Keratinocyte (primary cell): ENCODE measurements around the gene PRSS8. TPM values are rescaled to one million over a fixed set of nuclear protein-coding genes. Genes with fewer than 3 reads are reported as not detected.

ENCODE experiments used
- DNase-seq: peaks from one replicate; pipeline ENCODE4 v3.0.0-alpha.2; 2011; ENCODE audit warnings: low read depth, missing footprints, low spot score
- FAIRE-seq: peaks from 2 replicates; lab custom pipeline; 2011; peaks lifted over from hg19 to GRCh38; lab: Jason Lieb, UNC
- H2AFZ ChIP-seq: 2 replicates; pipeline ENCODE4 v1.6.0; 2012; ENCODE audit warnings: low read length, control low read depth, inconsistent platforms; ENCODE audit not compliant: control insufficient read depth
- H3K27ac ChIP-seq: 2 replicates; pipeline ENCODE4 v1.5.1; 2011; ENCODE audit warnings: low read length; ENCODE audit not compliant: control insufficient read depth, insufficient read depth
- H3K27me3 ChIP-seq: 3 replicates; pipeline ENCODE4 v1.6.0; 2011; ENCODE audit warnings: low read length; ENCODE audit not compliant: control insufficient read depth, insufficient read depth; ENCODE audit errors: extremely low read depth
- H3K36me3 ChIP-seq, 2 experiments: 2 replicates in 1 of 2; 3 replicates in 1 of 2; pipeline ENCODE4 v1.5.1; 2011; ENCODE audit warnings: low read length in 2 of 2, mild to moderate bottlenecking in 1 of 2; ENCODE audit not compliant: control insufficient read depth in 2 of 2, insufficient read depth in 2 of 2; ENCODE audit errors: extremely low read depth in 1 of 2
- H3K4me1 ChIP-seq: 3 replicates; pipeline ENCODE4 v1.5.1; 2011; ENCODE audit warnings: low read length; ENCODE audit not compliant: control insufficient read depth, insufficient read depth; ENCODE audit errors: extremely low read depth
- H3K4me2 ChIP-seq: 3 replicates; pipeline ENCODE4 v1.6.0; 2011; ENCODE audit warnings: low read depth, low read length; ENCODE audit not compliant: control insufficient read depth, insufficient read depth; ENCODE audit errors: extremely low read depth
- H3K4me3 ChIP-seq, 3 experiments: fragments of 200-600 bp in 1 of 3; sonication (generic) in 1 of 3; 2 replicates in 2 of 3; 3 replicates in 1 of 3; pipeline ENCODE4 v1.5.1; 2011 to 2016; ENCODE audit warnings: low read length in 3 of 3, mild to moderate bottlenecking in 3 of 3, control low read depth in 2 of 3, inconsistent platforms in 1 of 3, low read depth in 1 of 3, mixed read lengths in 1 of 3, mixed run types in 1 of 3, moderate library complexity in 1 of 3; ENCODE audit not compliant: control insufficient read depth in 2 of 3, insufficient read depth in 2 of 3; ENCODE audit errors: extremely low read depth in 1 of 3
- H3K79me2 ChIP-seq: 2 replicates; pipeline ENCODE4 v1.6.0; 2012; ENCODE audit warnings: low read length; ENCODE audit not compliant: control insufficient read depth, insufficient read depth
- H3K9ac ChIP-seq: 3 replicates; pipeline ENCODE4 v1.6.0; 2011; ENCODE audit warnings: low read length; ENCODE audit not compliant: control insufficient read depth, insufficient read depth; ENCODE audit errors: extremely low read depth
- H3K9me1 ChIP-seq: 3 replicates; pipeline ENCODE4 v1.6.0; 2011; ENCODE audit warnings: low read length; ENCODE audit not compliant: control insufficient read depth, insufficient read depth; ENCODE audit errors: extremely low read depth
- H3K9me3 ChIP-seq: 2 replicates; pipeline ENCODE4 v1.5.1; 2012; ENCODE audit warnings: low read depth, low read length; ENCODE audit not compliant: control insufficient read depth
- H4K20me1 ChIP-seq: 3 replicates; pipeline ENCODE4 v1.6.0; 2011; ENCODE audit warnings: low read length; ENCODE audit not compliant: control insufficient read depth, insufficient read depth; ENCODE audit errors: extremely low read depth
- EZH2 ChIP-seq: IDR thresholded peaks from one replicate; pipeline ENCODE4 v1.6.1; 2012; ENCODE audit warnings: inconsistent platforms, mild to moderate bottlenecking, low read length, moderate library complexity
- dilution Hi-C: fragments of 300-500 bp; cut with MboI; formaldehyde crosslinking; loops from one replicate; pipeline ENCODE4 v1.7.0; 2020; ENCODE audit warnings: low sequenced_read_pairs; ENCODE audit not compliant: extremely low pct_ligation_motif_present
- polyA plus RNA-seq, 5 experiments: library from polyadenylated mRNA; depleted of rRNA in 3 of 5; stranded (reverse) in 3 of 5; stranded (forward) in 1 of 5; unstranded in 1 of 5; fragments of >200 nt; gene quantifications; 1 replicate in 1 of 5; 2 replicates in 3 of 5; 3 replicates in 1 of 5; pipeline versions ENCODE4 v1.2.1 to v1.2.3, GENCODE V29; 2011 to 2012; ENCODE audit warnings: missing spikeins in 2 of 5, low read depth in 1 of 5, low replicate concordance in 1 of 5
- TF ChIP-seq, protein P1 (sequence below), 3 experiments: IDR thresholded peaks in 1 of 3; conservative IDR thresholded peaks in 1 of 3; optimal IDR thresholded peaks in 1 of 3; 2 replicates in 2 of 3; 3 replicates in 1 of 3; pipeline versions ENCODE3 to v1.5.1; 2011; ENCODE audit warnings: low read length in 3 of 3, mild to moderate bottlenecking in 3 of 3, moderate library complexity in 2 of 3, control low read depth in 1 of 3, inconsistent platforms in 1 of 3; ENCODE audit not compliant: insufficient read depth in 2 of 3; ENCODE audit errors: extremely low read depth in 1 of 3

The PRSS8 gene
- polyA plus RNA-seq, 1 donor (not counting 4 experiments of a cell fraction or from before 2014, with no cell fraction given) = 31.2 TPM

DNA sequence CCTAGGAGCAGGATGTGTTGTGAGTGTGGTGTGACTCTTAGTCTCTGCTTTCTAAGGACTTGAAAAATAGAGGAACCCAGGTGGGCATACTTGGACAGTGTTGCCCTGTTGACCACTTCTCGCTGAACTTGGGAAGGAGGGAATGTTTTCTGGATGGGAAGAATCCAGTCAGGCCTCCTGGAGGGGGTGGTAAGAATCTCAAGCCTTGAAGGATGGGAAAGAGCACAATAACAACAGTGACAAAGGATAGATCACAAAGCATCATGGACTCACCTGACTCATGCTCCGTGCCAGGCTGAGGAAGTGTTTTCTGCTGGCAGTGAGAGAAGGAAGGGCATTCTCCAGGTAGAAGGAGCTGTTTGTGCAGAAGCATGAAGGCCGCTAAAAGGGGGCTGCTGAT, 9.7 kb downstream of the PRSS8 start:
- Histone ChIP-seq H2AFZ (no peak overlapping the region), H3K79me2 (no peaks in the 10 kb centered on the region), H3K36me3 (peaks cover 4 to 26% of the 10 kb centered on the region in 2 experiments), H4K20me1 (no peaks in the 10 kb centered on the region), H3K27ac (no peak overlapping the region), H3K9ac (no peak overlapping the region), H3K4me1 (peaks cover 7% of the 10 kb centered on the region), H3K9me1 (no peaks in the 10 kb centered on the region), H3K27me3 (no peaks in the 10 kb centered on the region), H3K4me2 (no peak overlapping the region), H3K4me3 (no peak overlapping the region), H3K9me3 (no peaks in the 10 kb centered on the region)
- FAIRE-seq (no peak), DNase-seq (no peak)
- TF ChIP-seq, protein P1, sequence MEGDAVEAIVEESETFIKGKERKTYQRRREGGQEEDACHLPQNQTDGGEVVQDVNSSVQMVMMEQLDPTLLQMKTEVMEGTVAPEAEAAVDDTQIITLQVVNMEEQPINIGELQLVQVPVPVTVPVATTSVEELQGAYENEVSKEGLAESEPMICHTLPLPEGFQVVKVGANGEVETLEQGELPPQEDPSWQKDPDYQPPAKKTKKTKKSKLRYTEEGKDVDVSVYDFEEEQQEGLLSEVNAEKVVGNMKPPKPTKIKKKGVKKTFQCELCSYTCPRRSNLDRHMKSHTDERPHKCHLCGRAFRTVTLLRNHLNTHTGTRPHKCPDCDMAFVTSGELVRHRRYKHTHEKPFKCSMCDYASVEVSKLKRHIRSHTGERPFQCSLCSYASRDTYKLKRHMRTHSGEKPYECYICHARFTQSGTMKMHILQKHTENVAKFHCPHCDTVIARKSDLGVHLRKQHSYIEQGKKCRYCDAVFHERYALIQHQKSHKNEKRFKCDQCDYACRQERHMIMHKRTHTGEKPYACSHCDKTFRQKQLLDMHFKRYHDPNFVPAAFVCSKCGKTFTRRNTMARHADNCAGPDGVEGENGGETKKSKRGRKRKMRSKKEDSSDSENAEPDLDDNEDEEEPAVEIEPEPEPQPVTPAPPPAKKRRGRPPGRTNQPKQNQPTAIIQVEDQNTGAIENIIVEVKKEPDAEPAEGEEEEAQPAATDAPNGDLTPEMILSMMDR (optimal IDR thresholded peaks at IDR 0.05 in 1 of 3, IDR thresholded peaks at IDR 0.05 in 1 of 3, conservative IDR thresholded peaks at IDR 0.05 in 1 of 3; ENCODE audit: extremely low read depth in 1 of 3, insufficient read depth in 2 of 3, low read length in 3 of 3) = no peak
- TF ChIP-seq EZH2 = no peak
- dilution Hi-C loops = no loop called here

DNA sequence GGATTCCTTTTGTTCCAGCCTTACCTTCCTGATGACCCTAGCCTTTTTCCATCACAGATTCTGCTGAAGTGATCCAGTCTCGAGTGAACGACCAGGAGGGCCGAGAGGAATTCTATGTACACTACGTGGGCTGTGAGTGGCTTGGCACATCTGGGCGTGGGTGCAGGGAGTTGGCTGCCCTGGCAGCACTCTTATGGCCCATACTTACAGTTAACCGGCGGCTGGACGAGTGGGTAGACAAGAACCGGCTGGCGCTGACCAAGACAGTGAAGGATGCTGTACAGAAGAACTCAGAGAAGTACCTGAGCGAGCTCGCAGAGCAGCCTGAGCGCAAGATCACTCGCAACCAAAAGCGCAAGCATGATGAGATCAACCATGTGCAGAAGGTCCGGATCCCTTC, 15.4 kb downstream of the PRSS8 start:
- Histone ChIP-seq H3K79me2 (peaks cover 23% of the 10 kb centered on the region), H3K4me3 (no peak overlapping the region), H3K27ac (no peak overlapping the region), H4K20me1 (peaks cover 6% of the 10 kb centered on the region), H3K36me3 (peaks cover 10 to 26% of the 10 kb centered on the region in 2 experiments), H3K9me3 (no peaks in the 10 kb centered on the region), H2AFZ (no peak overlapping the region), H3K9ac (no peak overlapping the region), H3K27me3 (no peaks in the 10 kb centered on the region), H3K4me1 (peaks cover 13% of the 10 kb centered on the region), H3K9me1 (peaks cover 2% of the 10 kb centered on the region), H3K4me2 (no peak overlapping the region)
- dilution Hi-C loops = no loop called here
- DNase-seq (no peak), FAIRE-seq (no peak)
- TF ChIP-seq EZH2 = no peak
- TF ChIP-seq, protein P1 (optimal IDR thresholded peaks at IDR 0.05 in 1 of 3, IDR thresholded peaks at IDR 0.05 in 1 of 3, conservative IDR thresholded peaks at IDR 0.05 in 1 of 3; ENCODE audit: extremely low read depth in 1 of 3, insufficient read depth in 2 of 3, low read length in 3 of 3) = no peak
